K562 (cell line): ENCODE measurements around the gene MACROD2. TPM values are rescaled to one million over a fixed set of nuclear protein-coding genes. Genes with fewer than 3 reads are reported as not detected.
"Not testable (repeated sequence)": the region's sequence is repeated elsewhere in the genome, so short reads cannot be mapped to it uniquely, and the experiment has no call there.

Experiments used
- ATAC-seq: fragments of 200-7000 bp; cut with Tn5 transposase; 3 replicates; pipeline ENCODE4 v1.9.1; 2020; ENCODE audit warnings: moderate library complexity
- BruUV-seq: library from RNA; stranded (reverse); fragments of 400-500 nt; replicated peaks from 2 replicates; lab custom pipeline; 2021; lab: Mats Ljungman, UMichigan
- CTCF ChIA-PET: fragments of 300-600 bp; formaldehyde crosslinking; extraction: SDS; loops from one replicate; lab custom pipeline; 2021; ENCODE audit warnings: low intra/inter-chr PET ratio; lab: Yijun Ruan, JAX
- POLR2A ChIA-PET: fragments of 300-600, 350-650 bp; sonication (Branson Sonifier 250); formaldehyde crosslinking; extraction: SDS; loops from one replicate; lab custom pipeline; 2021; ENCODE audit warnings: antibody characterized with exemption, inconsistent platforms; lab: Yijun Ruan, JAX
- DNase-seq, 4 experiments: peaks; one replicate each; pipeline versions ENCODE4 v3.0.0 to v3.0.0-alpha.2; 2011 to 2018; ENCODE audit warnings: low spot score in 3 of 4, mixed read lengths in 3 of 4; ENCODE audit errors: extremely low read depth in 1 of 4
- FAIRE-seq: peaks from 2 replicates; lab custom pipeline; 2011; peaks lifted over from hg19 to GRCh38; lab: Jason Lieb, UNC
- H2AFZ ChIP-seq: 2 replicates; pipeline ENCODE4 v1.6.0; 2011; ENCODE audit warnings: low read depth, low read length, control low read depth, inconsistent platforms
- H3K27ac ChIP-seq: fragments of 200-600 bp; 3 replicates; pipeline ENCODE4 v1.8.0; 2011; ENCODE audit warnings: low read depth, mild to moderate bottlenecking, control low read depth, inconsistent platforms, low read length, moderate library complexity, mixed read lengths; ENCODE audit errors: extremely low read depth
- H3K27me3 ChIP-seq, 2 experiments: fragments of 300-600 bp in 1 of 2; 2 replicates in 1 of 2; 3 replicates in 1 of 2; pipeline versions ENCODE4 v1.6.0 to v1.8.0; 2011; ENCODE audit warnings: inconsistent platforms in 2 of 2, low read length in 2 of 2, mild to moderate bottlenecking in 1 of 2, mixed read lengths in 1 of 2, moderate library complexity in 1 of 2; ENCODE audit not compliant: control insufficient read depth in 2 of 2, insufficient read depth in 2 of 2
- H3K36me3 ChIP-seq: fragments of 300-600 bp; 3 replicates; pipeline ENCODE4 v1.8.0; 2011; ENCODE audit warnings: mild to moderate bottlenecking, low read length, inconsistent platforms; ENCODE audit not compliant: control insufficient read depth, insufficient read depth
- H3K4me1 ChIP-seq, 2 experiments: fragments of 200-600 bp in 1 of 2; replicated peaks in 1 of 2; 2 replicates in 1 of 2; 3 replicates in 1 of 2; pipeline versions ENCODE4 v1.5.1 to v1.8.0; 2011; ENCODE audit warnings: inconsistent platforms in 2 of 2, low read length in 2 of 2, mild to moderate bottlenecking in 1 of 2, mixed read lengths in 1 of 2, moderate library complexity in 1 of 2; ENCODE audit not compliant: control insufficient read depth in 2 of 2, insufficient read depth in 2 of 2
- H3K4me2 ChIP-seq: 2 replicates; pipeline ENCODE4 v1.6.1; 2011; ENCODE audit warnings: low read length, control low read depth, inconsistent platforms, mixed read lengths; ENCODE audit not compliant: insufficient read depth
- H3K4me3 ChIP-seq: fragments of 200-600 bp; sonication (generic), shearing (Covaris generic); 2 replicates; pipeline ENCODE4 v1.5.1; 2016; ENCODE audit warnings: control low read depth, inconsistent platforms
- H3K79me2 ChIP-seq: fragments of 200-600 bp; 3 replicates; pipeline ENCODE4 v1.8.0; 2011; ENCODE audit warnings: low read length, inconsistent platforms; ENCODE audit not compliant: control insufficient read depth, insufficient read depth
- H3K9ac ChIP-seq, 2 experiments: 2 replicates each; pipeline versions ENCODE4 v1.6.0 to v1.6.1; 2011; ENCODE audit warnings: low read depth in 2 of 2, low read length in 2 of 2, control low read depth in 1 of 2, inconsistent platforms in 1 of 2, mild to moderate bottlenecking in 1 of 2, mixed read lengths in 1 of 2; ENCODE audit not compliant: insufficient read depth in 1 of 2
- H3K9me1 ChIP-seq: one replicate; pipeline ENCODE4 v1.6.0; 2011; ENCODE audit warnings: inconsistent platforms, mild to moderate bottlenecking, low read length, moderate library complexity; ENCODE audit not compliant: control insufficient read depth, insufficient read depth
- H3K9me3 ChIP-seq: replicated peaks from 2 replicates; pipeline ENCODE4 v1.5.1; 2011; ENCODE audit warnings: low read depth, low read length, inconsistent platforms; ENCODE audit not compliant: control insufficient read depth, insufficient read depth
- H4K20me1 ChIP-seq: replicated peaks from 2 replicates; pipeline ENCODE4 v1.6.1; 2011; ENCODE audit warnings: low read length, inconsistent platforms, mixed read lengths; ENCODE audit not compliant: control insufficient read depth, insufficient read depth
- CUX1 ChIP-seq: fragments of 200-800 bp; sonication (Bioruptor generic); IDR thresholded peaks from 2 replicates; pipeline ENCODE4 v1.6.1; 2016; ENCODE audit warnings: missing genetic modification characterization, missing compliant biosample characterization
- KDM2B ChIP-seq: fragments of 250-450 bp; sonication (Bioruptor Pico); IDR thresholded peaks from 2 replicates; pipeline ENCODE4 v1.8.0; 2021; ENCODE audit warnings: mild to moderate bottlenecking, moderate library complexity
- MBD2 ChIP-seq: sonication (generic); IDR thresholded peaks from 2 replicates; pipeline ENCODE4 v1.6.1; 2016; ENCODE audit warnings: low read depth, borderline replicate concordance
- SREBF2 ChIP-seq: sonication (generic); formaldehyde crosslinking; IDR thresholded peaks from 2 replicates; pipeline ENCODE4 v1.4.0; 2020; ENCODE audit warnings: mild to moderate bottlenecking, missing genetic modification reagents
- ZNF23 ChIP-seq: fragments of 250-450 bp; sonication (Bioruptor Pico); IDR thresholded peaks from 2 replicates; pipeline ENCODE4 v1.4.0; 2020; ENCODE audit warnings: mild to moderate bottlenecking
- ZNF384 ChIP-seq: IDR thresholded peaks from 2 replicates; pipeline ENCODE4 v1.6.1; 2012; ENCODE audit warnings: low read depth, low read length, improper control_type of control experiment
- ZNF707 ChIP-seq: fragments of 250-450 bp; sonication (Bioruptor Pico); conservative IDR thresholded peaks from 2 replicates; pipeline ENCODE4 v1.8.0; 2022; ENCODE audit warnings: inconsistent platforms, mild to moderate bottlenecking, moderate library complexity
- whole genome bisulfite sequencing: fragments of 100-300 bp; shearing (Covaris generic); methylation state at CpG from one replicate; pipeline ENCODE4 v1.1.6; 2016; ENCODE audit warnings: low coverage, mixed read lengths; ENCODE audit not compliant: insufficient coverage; ENCODE audit errors: missing lambda C conversion rate; 5-methylcytosine and 5-hydroxymethylcytosine counted together
- in situ Hi-C: fragments of 300-500 bp; cut with MboI; formaldehyde crosslinking; loops from 4 replicates; pipeline ENCODE4 v1.15.0; 2018; ENCODE audit warnings: inconsistent platforms, mixed read lengths
- intact Hi-C: fragments of 100-400 bp; cut with micrococcal nuclease; formaldehyde crosslinking; loops from 2 replicates; pipeline ENCODE4 v1.14.2; 2022
- polyA plus RNA-seq, 8 experiments: library from polyadenylated mRNA; depleted of rRNA in 4 of 8; stranded (reverse) in 5 of 8; unstranded in 3 of 8; fragments of >200 nt; fragmentation: Nextera tagmentation in 2 of 8; fragmentation: Illumina TruSeq in 1 of 8; extraction: Ambion mirVana in 2 of 8; extraction: Trizol in 1 of 8; gene quantifications; 2 replicates each; pipeline versions ENCODE4 v1.2.1 to v1.2.3, GENCODE V29; 2011 to 2014; ENCODE audit warnings: inconsistent platforms in 1 of 8, missing spikeins in 1 of 8
- total RNA-seq, 7 experiments: library from RNA; depleted of rRNA in 6 of 7; stranded (reverse); fragments of >200 nt in 6 of 7; fragmentation: Illumina TruSeq in 2 of 7; extraction: Trizol in 2 of 7; gene quantifications; 2 replicates each; pipeline versions ENCODE4 v1.2.1 to v1.2.3, GENCODE V29; 2011 to 2021; ENCODE audit warnings: low replicate concordance in 1 of 7
- TF ChIP-seq, protein P1 (sequence below), 3 experiments: IDR thresholded peaks in 2 of 3; conservative IDR thresholded peaks in 1 of 3; 2 replicates each; pipeline ENCODE4 v1.5.1; 2011 to 2012; ENCODE audit warnings: low read length in 3 of 3, mild to moderate bottlenecking in 3 of 3, control low read depth in 2 of 3, improper control_type of control experiment in 1 of 3, inconsistent platforms in 1 of 3, low read depth in 1 of 3, mixed read lengths in 1 of 3, moderate library complexity in 1 of 3; ENCODE audit not compliant: insufficient read depth in 2 of 3

MACROD2 gene
- total and polyA plus RNA-seq, 9 of the 15 experiments (the other 6 are each of a cell fraction or from before 2014, with no cell fraction given), result not detected

DNA sequence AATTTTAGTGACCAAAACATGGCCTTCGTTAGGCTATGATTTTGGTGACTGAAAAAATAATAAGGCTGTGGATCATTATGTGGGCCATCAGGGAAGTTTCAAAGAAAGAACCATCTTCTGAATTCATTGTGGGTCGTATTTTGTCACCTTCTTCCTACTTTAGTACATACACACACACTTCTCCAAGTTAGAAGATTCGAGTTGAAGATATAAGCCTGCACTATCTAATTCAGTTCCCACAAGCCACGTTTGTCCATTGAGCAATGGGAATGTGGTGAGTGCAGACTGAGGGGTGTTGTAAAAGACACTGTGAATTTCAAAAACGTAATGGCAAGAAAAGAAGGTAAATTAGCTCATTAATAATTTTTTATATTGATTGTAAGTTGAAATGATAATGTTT is 1812.0 kb downstream of the MACROD2 start:
- Histone ChIP-seq H3K4me3 (no peak overlapping the region), H3K9ac (no peak overlapping the region), H3K36me3 (no peaks in the 10 kb centered on the region), H3K4me1 (no peaks in the 10 kb centered on the region), H3K4me2 (no peak overlapping the region), H3K9me3 (no peaks in the 10 kb centered on the region), H3K27ac (no peak overlapping the region), H2AFZ (no peak overlapping the region), H3K9me1 (no peaks in the 10 kb centered on the region), H3K27me3 (no peaks in the 10 kb centered on the region), H4K20me1 (no peaks in the 10 kb centered on the region), H3K79me2 (no peaks in the 10 kb centered on the region)
- in situ Hi-C loops (no loop called here), intact Hi-C loops (no loop called here)
- DNase-seq (no peak), FAIRE-seq (no peak), ATAC-seq (no peak)
- BruUV-seq, result no TSS peak
- TF ChIP-seq MBD2 (no peak), KDM2B (no peak), CUX1 (CRISPR knock-in tag) (no peak), ZNF23 (no peak), ZNF384 (no peak), ZNF707 (CRISPR knock-in tag) (no peak), SREBF2 (CRISPR knock-in tag) (no peak)
- TF ChIP-seq, protein P1, sequence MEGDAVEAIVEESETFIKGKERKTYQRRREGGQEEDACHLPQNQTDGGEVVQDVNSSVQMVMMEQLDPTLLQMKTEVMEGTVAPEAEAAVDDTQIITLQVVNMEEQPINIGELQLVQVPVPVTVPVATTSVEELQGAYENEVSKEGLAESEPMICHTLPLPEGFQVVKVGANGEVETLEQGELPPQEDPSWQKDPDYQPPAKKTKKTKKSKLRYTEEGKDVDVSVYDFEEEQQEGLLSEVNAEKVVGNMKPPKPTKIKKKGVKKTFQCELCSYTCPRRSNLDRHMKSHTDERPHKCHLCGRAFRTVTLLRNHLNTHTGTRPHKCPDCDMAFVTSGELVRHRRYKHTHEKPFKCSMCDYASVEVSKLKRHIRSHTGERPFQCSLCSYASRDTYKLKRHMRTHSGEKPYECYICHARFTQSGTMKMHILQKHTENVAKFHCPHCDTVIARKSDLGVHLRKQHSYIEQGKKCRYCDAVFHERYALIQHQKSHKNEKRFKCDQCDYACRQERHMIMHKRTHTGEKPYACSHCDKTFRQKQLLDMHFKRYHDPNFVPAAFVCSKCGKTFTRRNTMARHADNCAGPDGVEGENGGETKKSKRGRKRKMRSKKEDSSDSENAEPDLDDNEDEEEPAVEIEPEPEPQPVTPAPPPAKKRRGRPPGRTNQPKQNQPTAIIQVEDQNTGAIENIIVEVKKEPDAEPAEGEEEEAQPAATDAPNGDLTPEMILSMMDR (IDR thresholded peaks at IDR 0.05 in 2 of 3, conservative IDR thresholded peaks at IDR 0.05 in 1 of 3; ENCODE audit: insufficient read depth in 2 of 3, low read depth in 1 of 3, low read length in 3 of 3), result no peak
- ChIA-PET POLR2A (no interaction called here), CTCF (no interaction called here)
- 0% methylated on average over 5 of the region's 5 CpGs for WGBS

DNA sequence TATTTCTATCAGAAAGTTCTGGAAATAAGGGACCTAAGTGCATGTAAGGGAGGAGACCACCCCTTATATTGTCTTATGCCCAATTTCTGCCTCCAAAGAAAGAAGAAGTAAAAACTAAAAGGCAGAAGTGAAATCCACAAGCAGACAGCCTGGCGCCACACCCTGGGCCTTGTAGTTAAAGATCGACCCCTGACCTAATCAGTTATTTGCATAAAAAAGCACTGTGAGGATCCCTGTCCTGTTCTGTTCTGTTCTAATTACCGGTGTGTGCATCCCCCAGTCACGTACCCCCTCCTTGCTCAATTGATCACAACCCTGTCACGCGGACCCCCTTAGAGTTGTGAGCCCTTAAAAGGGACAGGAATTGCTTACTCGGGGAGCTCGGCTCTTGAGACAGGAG is 1812.5 kb downstream of the MACROD2 start:
- H3K9me1 ChIP-seq, in situ Hi-C loops, H3K4me1 ChIP-seq, H3K4me2 ChIP-seq, H3K79me2 ChIP-seq, FAIRE-seq, DNase-seq, BruUV-seq, CTCF ChIA-PET, H3K9ac ChIP-seq, H2AFZ ChIP-seq, H4K20me1 ChIP-seq, H3K27me3 ChIP-seq, H3K27ac ChIP-seq, intact Hi-C loops, H3K9me3 ChIP-seq, H3K4me3 ChIP-seq, ATAC-seq, H3K36me3 ChIP-seq, POLR2A ChIA-PET: not testable (repeated sequence)
- WGBS, result 7% methylated on average over 6 of the region's 8 CpGs
